ENCODE results near the gene SDHAF2. TPM values are rescaled to one million over a fixed set of nuclear protein-coding genes. Genes with fewer than 3 reads are reported as not detected.
"Not testable (repeated sequence)": the region's sequence is repeated elsewhere in the genome, so short reads cannot be mapped to it uniquely, and the experiment has no call there.

SDHAF2 gene
- polyA plus RNA-seq, 1 donor = 44.5 TPM

GRCh38 chr11:61474013-61474643 is 44.2 kb downstream of the SDHAF2 start:
- no peak for DNase-seq

- no peak for DNase-seq
These were observed 45.5 kb downstream of the SDHAF2 start for GRCh38 chr11:61475433-61475832.

DNA sequence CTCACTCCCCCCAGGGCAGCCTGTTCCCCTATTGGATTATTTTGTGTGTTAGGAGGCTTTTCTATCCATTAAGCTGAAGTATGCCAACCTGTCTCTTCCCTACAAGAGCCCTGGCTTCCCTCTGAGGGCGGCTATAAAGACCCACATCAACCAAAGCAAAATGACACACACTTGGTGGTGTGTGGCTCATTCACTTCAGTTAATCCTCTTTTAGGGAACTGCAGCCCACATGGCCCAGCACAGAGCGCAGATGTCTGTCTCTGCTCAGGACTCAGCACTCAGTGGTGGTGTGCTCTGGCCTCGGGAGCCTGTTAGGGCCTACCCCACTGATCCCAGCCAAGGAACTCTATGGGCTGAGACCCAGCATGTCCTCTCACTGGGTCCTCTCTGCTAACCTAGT is 46.4 kb downstream of the SDHAF2 start:
- no peak for DNase-seq

- no peak for DNase-seq
These were observed 47.2 kb downstream of the SDHAF2 start for GRCh38 chr11:61477126-61477525.

GRCh38 chr11:61477727-61478148 is 47.8 kb downstream of the SDHAF2 start:
- DNase-seq = no peak

- not testable (repeated sequence) for DNase-seq
These were observed 49.6 kb downstream of the SDHAF2 start for GRCh38 chr11:61479360-61480058.

DNA sequence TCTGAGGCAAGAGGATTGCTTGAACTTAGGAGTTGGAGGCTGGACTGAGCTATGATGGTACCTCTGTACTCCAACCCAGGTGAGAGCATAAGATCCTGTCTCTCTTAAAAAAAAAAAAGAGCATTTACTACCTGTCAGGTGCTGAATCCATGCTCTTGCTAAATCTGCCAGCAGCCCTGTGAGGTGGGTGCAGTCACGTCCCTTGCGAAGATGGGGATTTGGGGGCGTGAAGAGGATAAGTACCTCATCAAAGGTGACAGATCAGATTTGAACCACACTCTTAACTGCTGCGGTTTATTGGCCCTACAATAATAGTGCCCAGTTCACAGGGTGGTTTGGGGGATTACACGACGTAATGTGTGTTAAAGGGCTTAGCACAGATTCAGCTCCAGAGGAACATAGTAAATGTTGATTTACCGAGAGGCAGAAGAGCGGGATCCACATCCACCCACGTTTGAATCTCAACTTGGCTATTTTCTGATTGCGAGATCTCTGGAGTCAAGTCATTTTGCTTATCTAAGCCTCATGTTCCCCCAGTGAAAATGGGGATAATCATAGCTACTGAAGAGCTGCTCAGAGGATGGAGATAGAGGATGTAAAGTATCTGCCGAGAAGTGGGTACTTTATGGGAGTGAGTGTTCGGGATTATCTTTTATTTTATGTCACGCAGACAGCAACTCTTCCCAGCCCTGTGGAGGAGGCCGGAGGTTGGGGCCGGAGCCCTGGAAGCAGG is 50.5 kb downstream of the SDHAF2 start:
- no peak for DNase-seq

DNA sequence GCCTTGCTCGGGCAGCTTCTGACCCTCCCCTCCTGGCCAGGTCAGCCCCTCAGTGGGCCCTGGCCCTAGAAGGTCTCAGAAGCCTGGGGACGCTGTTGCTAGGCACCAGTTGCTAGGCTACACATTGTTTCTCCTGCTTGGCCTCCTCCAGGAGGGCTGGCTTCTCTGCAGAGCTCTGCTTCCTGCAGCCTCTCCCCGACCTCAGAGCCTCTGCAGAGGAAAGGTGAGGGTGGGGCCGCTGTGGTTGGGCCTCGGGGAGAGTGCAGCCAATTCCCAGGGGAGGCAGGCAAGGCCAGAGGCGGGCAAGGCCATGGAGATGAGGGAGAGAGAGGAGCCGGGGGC is 51.0 kb downstream of the SDHAF2 start:
- DNase-seq = peak; percentile 78

GRCh38 chr11:61481806-61482205 is 51.9 kb downstream of the SDHAF2 start:
- DNase-seq = no peak

GRCh38 chr11:61482513-61482912 is 52.6 kb downstream of the SDHAF2 start:
- DNase-seq = no peak

- DNase-seq = no peak
These were observed 54.6 kb downstream of the SDHAF2 start for GRCh38 chr11:61484541-61484940.

DNA sequence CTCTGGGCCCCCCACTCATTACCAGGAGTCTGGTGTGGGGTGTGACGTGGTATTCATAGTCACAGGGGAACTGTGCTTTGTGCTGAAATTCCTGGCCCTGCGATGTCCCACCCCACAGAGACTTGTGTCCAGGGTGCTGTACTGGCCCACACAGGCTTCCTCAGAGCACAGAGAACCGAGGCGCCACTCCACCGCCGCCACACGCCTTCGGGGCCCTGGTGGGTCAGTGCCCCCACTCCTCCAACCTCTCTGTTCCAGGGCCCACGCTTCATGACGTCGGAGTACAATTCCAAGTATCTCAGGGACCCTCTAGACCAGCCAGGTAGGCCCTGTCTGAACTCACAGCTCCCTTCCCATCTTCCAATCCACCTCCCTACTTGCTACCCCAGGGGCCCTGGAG is 55.2 kb downstream of the SDHAF2 start:
- no peak for DNase-seq

GRCh38 chr11:61486011-61486620 is 56.2 kb downstream of the SDHAF2 start:
- no peak for DNase-seq

- DNase-seq = no peak
These were observed 56.9 kb downstream of the SDHAF2 start for GRCh38 chr11:61486779-61487178.

DNA sequence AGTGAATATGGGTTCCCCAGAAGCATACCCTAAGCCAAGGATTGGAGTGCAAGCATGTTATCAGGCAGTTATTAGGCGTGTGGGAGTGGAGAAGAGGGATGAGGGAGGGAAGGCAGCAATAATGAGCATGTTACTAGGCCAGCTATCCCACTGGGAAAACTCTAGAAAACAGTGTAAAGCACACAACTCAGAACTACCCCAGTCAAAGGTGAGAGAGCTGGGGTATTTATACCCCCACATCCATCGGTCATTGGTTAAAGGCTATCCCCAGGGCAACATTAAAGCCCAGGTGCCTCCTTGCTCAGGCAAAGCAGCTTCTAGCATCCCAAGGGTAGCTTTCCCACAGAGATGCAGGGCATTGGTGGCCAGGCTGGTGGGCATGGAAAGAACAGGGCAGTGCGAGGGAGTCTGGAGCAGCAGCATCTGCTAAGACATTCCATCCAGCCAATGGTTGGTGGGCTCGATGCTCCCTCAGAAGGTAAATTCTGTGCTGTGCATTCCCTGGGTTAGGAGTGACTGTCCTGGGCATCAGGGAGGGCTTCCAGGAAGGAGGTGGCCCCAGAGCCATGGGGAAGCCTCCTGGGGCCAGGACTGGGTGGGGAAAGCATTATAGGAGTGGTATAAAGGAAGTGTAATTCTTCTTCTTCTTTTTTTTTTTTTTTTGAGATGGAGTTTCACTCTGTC is 57.6 kb downstream of the SDHAF2 start:
- no peak for DNase-seq

DNA sequence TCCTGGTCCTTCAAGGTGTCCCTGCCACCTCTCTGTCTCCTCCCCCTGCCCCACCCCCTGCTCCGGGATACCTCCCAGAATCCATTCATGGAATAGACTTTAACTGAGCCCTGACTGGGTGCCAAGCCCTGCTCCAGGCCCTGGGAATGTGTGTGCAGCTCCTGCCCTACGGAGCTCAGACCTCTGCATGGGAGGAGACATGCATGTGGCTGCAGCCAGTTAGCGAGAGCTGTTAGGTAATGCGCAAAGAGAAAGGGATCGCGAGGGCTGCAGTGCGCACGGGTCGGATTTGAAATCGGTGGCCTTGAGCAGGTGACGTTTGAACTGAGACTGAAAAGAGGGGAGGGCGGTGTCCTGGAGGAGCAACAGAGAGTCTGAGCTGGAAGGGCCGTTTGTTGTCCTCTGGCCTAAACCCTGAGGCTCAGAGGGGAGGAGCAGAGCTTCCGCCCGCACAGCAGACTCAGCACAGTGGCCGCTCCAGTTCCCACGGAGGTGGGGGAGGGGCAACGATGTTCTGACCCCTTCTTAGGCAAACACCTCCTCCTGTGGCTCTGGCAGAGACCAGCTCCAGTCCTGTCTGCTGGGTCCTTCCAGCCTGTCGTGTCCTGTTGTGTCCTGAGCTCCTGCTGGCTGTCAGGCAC is 58.8 kb downstream of the SDHAF2 start:
- no peak for DNase-seq

GRCh38 chr11:61489833-61490721 is 60.2 kb downstream of the SDHAF2 start:
- DNase-seq = no peak

DNA sequence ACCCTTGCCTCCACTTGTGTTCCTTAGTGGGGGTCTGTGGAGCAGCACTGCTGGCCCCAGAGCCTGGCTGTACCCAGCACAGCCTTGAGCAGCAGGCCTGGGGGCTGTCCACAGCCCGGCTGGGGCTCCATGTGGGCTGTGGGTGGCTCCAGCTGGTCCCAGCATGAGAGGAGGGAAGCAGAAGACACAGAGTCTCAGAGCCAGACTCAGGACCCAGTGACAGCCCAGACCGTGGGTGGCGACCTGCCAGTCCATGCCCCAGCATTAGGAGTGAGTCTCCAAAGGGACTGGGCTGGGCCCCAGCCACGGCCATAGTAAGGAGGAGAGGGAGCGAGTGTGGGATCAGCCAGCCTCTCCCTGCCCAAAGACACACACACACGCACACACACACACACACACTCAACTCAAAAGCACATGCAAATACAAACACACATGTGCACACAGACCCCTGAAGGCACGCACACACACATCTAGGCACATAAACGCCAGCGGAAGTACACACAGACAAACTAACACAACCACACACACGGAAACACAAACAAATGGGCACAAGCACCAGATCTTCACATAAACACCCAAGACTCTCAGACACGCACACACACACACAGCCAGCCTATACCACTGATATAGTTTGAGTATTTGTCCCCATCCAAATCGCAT is 61.9 kb downstream of the SDHAF2 start:
- DNase-seq = no peak

DNA sequence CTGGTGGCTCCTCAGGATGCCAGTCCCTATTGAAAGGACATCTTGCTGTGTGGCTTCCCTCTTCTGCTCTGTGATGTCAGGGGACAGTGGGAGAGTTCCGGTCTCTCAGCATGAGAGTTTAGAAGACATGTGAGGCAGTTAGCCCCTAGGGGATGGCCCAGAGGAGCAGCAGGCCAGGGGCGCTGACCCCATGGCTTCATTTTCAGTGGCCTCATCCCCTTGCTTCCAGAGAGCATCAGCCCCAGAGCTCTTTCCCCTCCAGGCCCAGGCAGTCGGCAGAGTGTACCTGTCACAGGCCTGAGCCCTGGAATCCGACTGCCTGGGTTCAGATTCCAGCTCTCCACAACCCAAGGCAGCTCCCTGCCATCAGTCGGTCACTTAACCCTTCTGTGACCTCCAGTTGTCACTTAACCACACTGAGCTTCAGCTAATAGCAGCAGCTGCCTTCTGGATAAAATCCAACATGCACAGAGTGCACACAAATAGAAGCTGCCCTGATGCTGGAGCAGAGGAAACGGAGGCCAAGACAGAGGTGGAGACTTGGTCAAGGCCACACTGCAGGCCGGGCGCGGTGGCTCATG is 64.5 kb downstream of the SDHAF2 start:
- DNase-seq = no peak

All from left kidney (tissue), 2 donors.